Smooth muscle cell (in vitro differentiated cells): ENCODE measurements around the gene TENT4B. TPM values are rescaled to one million over a fixed set of nuclear protein-coding genes. Genes with fewer than 3 reads are reported as not detected.

Experiments used
- DNase-seq: peaks from one replicate; lab custom pipeline; 2025; ENCODE audit not compliant: unreplicated experiment; lab: John Stamatoyannopoulos, UW
- H2AFZ ChIP-seq: fragments of 200-600 bp; sonication (generic); 2 replicates; pipeline ENCODE4 v1.6.0; 2016; ENCODE audit warnings: antibody characterized with exemption, low read depth, mild to moderate bottlenecking
- H3F3A ChIP-seq: fragments of 200-600 bp; sonication (generic); 2 replicates; pipeline ENCODE4 v1.6.0; 2017; ENCODE audit warnings: antibody characterized with exemption, low read depth
- H3K27ac ChIP-seq: fragments of 200-600 bp; sonication (generic); 2 replicates; pipeline ENCODE4 v1.5.1; 2016; ENCODE audit warnings: low read depth, mild to moderate bottlenecking
- H3K27me3 ChIP-seq: fragments of 200-600 bp; sonication (generic); 2 replicates; pipeline ENCODE4 v1.6.1; 2016; ENCODE audit warnings: low read depth, mild to moderate bottlenecking
- H3K36me3 ChIP-seq: fragments of 200-600 bp; sonication (generic); 2 replicates; pipeline ENCODE4 v1.5.1; 2016; ENCODE audit warnings: low read depth
- H3K4me1 ChIP-seq: fragments of 200-600 bp; sonication (generic); 2 replicates; pipeline ENCODE4 v1.5.1; 2016; ENCODE audit warnings: low read depth
- H3K4me2 ChIP-seq: fragments of 200-600 bp; sonication (generic); 2 replicates; pipeline ENCODE4 v1.6.0; 2016; ENCODE audit warnings: mild to moderate bottlenecking
- H3K4me3 ChIP-seq: fragments of 200-600 bp; sonication (generic); 2 replicates; pipeline ENCODE4 v1.5.1; 2016; ENCODE audit warnings: mild to moderate bottlenecking
- H3K79me2 ChIP-seq: fragments of 200-600 bp; sonication (generic); 2 replicates; pipeline ENCODE4 v1.6.0; 2016; ENCODE audit warnings: low read depth, mild to moderate bottlenecking
- H3K9ac ChIP-seq: fragments of 200-600 bp; sonication (generic); 2 replicates; pipeline ENCODE4 v1.6.0; 2016; ENCODE audit warnings: low read depth
- H3K9me3 ChIP-seq: fragments of 200-600 bp; sonication (generic); replicated peaks from 2 replicates; pipeline ENCODE4 v1.5.1; 2016; ENCODE audit warnings: low read depth
- H4K20me1 ChIP-seq: fragments of 200-600 bp; sonication (generic); 2 replicates; pipeline ENCODE4 v1.6.0; 2016; ENCODE audit warnings: low read depth
- WGBS: methylation state at CpG from one replicate; pipeline ENCODE4 v1.1.7; 2016; ENCODE audit warnings: low lambda C conversion rate; 5-methylcytosine and 5-hydroxymethylcytosine counted together
- polyA plus RNA-seq: library from polyadenylated mRNA; unstranded; fragments of >200 nt; fragmentation: Nextera tagmentation; extraction: Ambion mirVana; gene quantifications from 2 replicates; pipeline ENCODE4 v1.2.1, GENCODE V29; 2016
- total RNA-seq: library from RNA; depleted of rRNA; stranded (reverse); fragments of >200 nt; gene quantifications from 2 replicates; pipeline ENCODE4 v1.2.3, GENCODE V29; 2014
- TF ChIP-seq, protein P1 (sequence below): fragments of 200-600 bp; sonication (generic); IDR thresholded peaks from 2 replicates; pipeline ENCODE4 v1.5.1; 2017; ENCODE audit warnings: borderline replicate concordance, mild to moderate bottlenecking, antibody characterized with exemption; ENCODE audit not compliant: insufficient read depth, poor library complexity, severe bottlenecking

TENT4B gene
- total RNA-seq, result 8.8 and 10.3 TPM in 2 replicates
- polyA plus RNA-seq, result 2.6 and 4.4 TPM in 2 replicates

DNA sequence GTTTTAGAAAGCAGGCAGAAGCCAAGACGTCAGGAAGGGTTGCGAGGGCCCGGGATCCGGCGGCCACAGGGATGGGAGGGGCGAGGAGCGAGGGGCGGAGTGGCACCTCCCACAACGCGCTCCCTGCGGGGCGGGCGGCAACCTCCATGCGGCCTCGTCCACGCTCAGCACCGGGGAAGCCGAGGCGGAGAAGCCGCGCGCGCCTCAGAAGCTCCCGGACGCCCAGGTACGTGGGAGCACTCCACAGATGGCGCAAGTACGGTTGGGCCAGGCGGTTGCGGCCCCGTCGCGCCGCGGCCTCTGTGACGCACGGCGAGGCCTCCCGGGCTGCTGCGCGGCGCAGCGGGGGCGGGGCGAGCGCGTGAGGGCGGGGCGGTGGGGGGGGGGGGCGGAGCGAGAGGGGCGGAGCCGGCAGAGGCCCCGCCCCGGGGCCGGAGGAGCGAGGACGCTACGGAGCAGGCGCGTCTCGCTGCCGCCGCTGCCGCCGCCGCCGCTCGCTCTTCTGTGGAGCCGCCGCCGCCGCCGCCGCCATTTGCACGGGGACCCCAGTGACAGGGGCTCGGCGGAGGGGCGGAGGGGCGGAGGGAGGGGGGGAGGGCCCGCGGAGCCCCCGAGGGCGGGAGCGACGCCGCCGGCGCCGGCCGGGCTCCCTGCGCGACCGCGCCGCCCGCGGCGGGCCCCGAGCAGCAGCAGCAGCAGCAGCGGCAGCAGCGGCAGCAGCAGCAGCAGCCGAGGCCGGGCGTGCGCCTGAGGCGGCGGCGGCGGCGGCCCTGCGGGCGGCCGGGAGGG is at the start of gene TENT4B:
Gene TENT4B, plus strand, starts transcription at position 500 of the 789 bp plus-strand sequence. CDS start 316 bp downstream, outside the sequence.
- Histone ChIP-seq H2AFZ (peak within 1 kb of the TSS; percentile 96), H3K9me3 (no peaks in the 10 kb centered on the region), H3K36me3 (no peaks in the 10 kb centered on the region), H3F3A (peaks cover 4% of the 10 kb centered on the region), H3K9ac (peak within 1 kb of the TSS; percentile 95), H3K4me3 (peak within 1 kb of the TSS; percentile 97), H3K27ac (peak within 1 kb of the TSS; percentile 98), H3K79me2 (peaks cover 31% of the 10 kb centered on the region), H3K4me2 (peak within 1 kb of the TSS; percentile 99), H3K27me3 (no peaks in the 10 kb centered on the region), H4K20me1 (peaks cover 43% of the 10 kb centered on the region), H3K4me1 (peaks cover 19% of the 10 kb centered on the region)
- WGBS, result 2% methylated on average over 23 of the region's 114 CpGs
- TF ChIP-seq, protein P1, sequence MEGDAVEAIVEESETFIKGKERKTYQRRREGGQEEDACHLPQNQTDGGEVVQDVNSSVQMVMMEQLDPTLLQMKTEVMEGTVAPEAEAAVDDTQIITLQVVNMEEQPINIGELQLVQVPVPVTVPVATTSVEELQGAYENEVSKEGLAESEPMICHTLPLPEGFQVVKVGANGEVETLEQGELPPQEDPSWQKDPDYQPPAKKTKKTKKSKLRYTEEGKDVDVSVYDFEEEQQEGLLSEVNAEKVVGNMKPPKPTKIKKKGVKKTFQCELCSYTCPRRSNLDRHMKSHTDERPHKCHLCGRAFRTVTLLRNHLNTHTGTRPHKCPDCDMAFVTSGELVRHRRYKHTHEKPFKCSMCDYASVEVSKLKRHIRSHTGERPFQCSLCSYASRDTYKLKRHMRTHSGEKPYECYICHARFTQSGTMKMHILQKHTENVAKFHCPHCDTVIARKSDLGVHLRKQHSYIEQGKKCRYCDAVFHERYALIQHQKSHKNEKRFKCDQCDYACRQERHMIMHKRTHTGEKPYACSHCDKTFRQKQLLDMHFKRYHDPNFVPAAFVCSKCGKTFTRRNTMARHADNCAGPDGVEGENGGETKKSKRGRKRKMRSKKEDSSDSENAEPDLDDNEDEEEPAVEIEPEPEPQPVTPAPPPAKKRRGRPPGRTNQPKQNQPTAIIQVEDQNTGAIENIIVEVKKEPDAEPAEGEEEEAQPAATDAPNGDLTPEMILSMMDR, result no peak
- peak; percentile 97 for DNase-seq

DNA sequence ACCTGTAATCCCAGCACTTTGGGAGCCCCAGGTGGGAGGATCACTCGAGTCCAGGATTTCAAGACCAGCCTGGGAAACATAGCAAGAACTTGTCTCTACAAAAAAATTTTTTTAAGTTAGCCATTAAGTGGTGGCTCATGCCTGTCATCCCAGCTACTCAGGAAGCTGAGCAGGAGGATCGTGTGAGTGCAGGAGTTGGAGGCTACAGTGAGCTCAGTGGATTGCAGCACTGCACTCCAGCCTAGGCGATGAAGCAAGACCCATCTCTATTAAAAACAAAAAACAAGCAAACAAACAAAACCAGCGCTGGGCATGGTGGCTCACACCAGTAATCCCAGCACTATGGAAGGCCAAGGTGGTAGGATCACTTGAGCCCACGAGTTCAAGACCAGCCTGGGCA is 49.3 kb upstream of the TENT4B start:
- H3K79me2 ChIP-seq, result no peaks in the 10 kb centered on the region
- TF ChIP-seq, protein P1, result no peak
- WGBS, result 81% methylated on average over 5 of the region's 5 CpGs
- peaks cover 9% of the 10 kb centered on the region for H3K36me3 ChIP-seq
- no peak overlapping the region for H3K4me2 ChIP-seq
- no peak for DNase-seq
- no peak overlapping the region for H3K4me3 ChIP-seq
- H3K27ac ChIP-seq, result no peak overlapping the region
- H3K27me3 ChIP-seq, result no peaks in the 10 kb centered on the region
- H3K9ac ChIP-seq, result no peak overlapping the region
- no peak overlapping the region for H2AFZ ChIP-seq
- H3K4me1 ChIP-seq, result no peaks in the 10 kb centered on the region
- H3K9me3 ChIP-seq, result no peaks in the 10 kb centered on the region
- H4K20me1 ChIP-seq, result no peaks in the 10 kb centered on the region
- H3F3A ChIP-seq, result no peaks in the 10 kb centered on the region

DNA sequence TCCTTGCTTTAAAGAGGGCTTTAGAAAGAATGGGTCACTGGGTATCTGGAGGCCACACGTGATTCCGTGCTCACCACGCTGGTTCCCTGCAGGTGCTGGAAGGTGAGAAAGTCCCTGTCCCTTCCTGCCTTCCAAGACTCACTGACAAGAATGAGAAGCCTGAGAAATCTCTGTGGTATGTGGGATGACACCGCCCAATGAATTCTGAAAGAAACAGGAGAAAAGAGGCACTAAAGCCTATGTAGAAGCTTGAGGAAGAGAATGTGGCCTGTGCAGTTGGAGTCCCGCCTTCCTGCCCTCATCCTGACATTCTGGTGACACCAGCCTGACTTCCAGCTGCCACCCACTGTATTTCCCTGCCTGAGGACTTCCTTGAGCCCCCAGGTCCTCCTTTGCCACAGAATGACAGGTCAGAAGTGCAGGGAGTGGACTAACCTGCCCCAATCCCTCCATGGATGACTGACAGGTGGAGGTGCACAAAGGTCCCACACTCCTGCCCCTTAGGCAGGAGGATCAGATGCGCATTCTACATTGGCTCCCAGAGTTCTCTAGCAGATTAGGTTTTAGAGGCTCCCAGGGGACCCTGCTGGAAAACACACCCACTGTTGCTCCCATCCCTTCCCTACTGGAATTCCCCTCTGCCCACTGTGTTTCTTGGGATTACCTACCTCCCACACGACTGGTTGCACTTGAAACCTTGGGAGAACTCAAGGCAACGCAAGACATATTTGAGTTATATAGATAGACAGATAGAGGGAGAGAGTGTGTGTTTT is 38.6 kb upstream of the TENT4B start:
- no peak for DNase-seq
- TF ChIP-seq, protein P1, result no peak
- H3K79me2 ChIP-seq, result no peaks in the 10 kb centered on the region
- no peaks in the 10 kb centered on the region for H3F3A ChIP-seq
- no peaks in the 10 kb centered on the region for H3K27me3 ChIP-seq
- H3K27ac ChIP-seq, result no peak overlapping the region
- H4K20me1 ChIP-seq, result no peaks in the 10 kb centered on the region
- H3K4me2 ChIP-seq, result no peak overlapping the region
- no peak overlapping the region for H3K4me3 ChIP-seq
- H3K36me3 ChIP-seq, result no peaks in the 10 kb centered on the region
- H3K9me3 ChIP-seq, result no peaks in the 10 kb centered on the region
- no peak overlapping the region for H2AFZ ChIP-seq
- H3K4me1 ChIP-seq, result no peaks in the 10 kb centered on the region
- H3K9ac ChIP-seq, result no peak overlapping the region
- WGBS, result 67% methylated on average over 8 of the region's 8 CpGs
